COR-L47 (cell line): ENCODE data around the gene E2F4.

ENCODE experiments used
- DNase-seq: peaks from one replicate; lab custom pipeline; 2025; lab: John Stamatoyannopoulos, UW

Gene E2F4

DNA sequence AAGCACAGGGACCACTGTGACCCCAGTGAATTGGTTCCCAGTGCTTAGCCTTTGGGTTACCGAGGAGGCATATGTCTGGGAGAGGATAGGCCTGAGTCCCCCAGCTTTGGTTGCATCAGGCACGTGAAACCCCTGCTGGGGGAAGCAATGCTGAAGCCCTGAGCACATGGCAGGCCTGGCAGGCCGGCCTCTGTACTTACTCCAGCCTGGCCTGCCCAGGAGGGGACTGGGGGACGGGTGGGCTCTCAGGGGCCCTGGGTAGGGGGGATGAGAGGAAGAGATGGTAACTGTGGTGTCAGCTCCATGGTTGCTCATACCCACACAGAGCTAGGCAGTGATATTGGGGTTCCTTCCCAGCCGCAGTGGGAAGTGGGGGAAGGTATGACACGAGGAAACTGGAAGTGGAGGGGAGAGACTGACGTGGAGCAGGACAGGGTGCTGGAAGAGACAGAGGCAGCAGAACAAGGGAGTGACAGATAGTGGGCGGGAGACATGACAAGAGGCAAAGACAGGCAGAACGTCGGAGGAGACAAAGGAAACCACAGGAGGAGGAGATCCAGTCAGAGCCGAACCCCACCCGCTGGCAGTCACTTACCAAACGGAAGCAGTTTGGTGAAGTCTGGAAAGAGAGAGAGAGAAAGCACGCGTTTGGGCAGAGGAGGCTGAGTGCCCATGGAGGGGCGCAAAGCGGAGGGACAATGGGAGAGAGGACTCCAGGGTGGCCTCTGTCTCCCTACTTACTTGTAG, 44.0 kb downstream of the E2F4 start:
- DNase-seq: no peak

DNA sequence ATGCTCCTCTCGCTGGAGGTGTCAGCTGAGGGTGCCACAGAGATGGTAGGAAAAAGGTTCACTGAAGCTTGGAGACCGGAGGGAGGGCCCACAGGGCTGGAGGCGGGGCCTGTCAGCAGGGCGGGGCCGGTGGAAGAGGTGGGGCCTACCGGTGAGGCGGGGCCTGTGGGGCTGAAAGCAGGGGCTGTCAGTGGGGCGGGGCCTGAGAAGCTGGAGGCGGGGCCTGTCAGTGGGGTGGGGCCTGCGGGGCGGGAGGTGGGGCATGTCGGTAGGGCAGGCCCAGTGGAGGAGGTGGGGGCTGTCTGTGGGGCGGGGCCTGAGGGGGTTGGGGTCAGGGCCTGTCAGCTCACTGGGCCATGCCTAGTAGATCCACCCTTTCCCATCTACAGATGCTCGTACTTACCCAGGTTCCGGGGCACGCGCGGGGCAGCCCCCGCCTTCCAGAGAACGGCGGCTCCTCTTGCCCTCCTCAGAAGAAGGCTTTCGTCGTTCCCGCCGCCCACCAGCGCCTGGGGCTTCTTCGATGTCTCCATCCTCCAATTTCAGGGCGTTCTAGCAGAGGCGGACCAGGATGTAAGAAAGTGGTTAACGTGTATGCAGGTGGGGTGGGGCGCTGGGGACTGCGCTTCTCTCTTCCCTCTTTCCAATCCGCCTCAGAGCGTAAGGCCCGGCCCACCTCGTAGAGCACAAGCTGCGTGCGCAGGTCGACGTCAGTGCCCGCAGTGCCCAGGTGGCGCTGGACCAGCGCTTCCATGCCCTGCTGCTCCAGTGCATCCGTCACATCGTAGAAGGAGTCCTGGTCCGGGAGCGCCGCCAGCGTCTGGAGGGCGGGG, 44.8 kb downstream of the E2F4 start:
- DNase-seq: no peak

GRCh38 chr16:67237396-67238277, 45.7 kb downstream of the E2F4 start:
- no peak for DNase-seq

GRCh38 chr16:67238278-67238575, 46.3 kb downstream of the E2F4 start:
- DNase-seq: no peak

GRCh38 chr16:67238806-67239470, 47.0 kb downstream of the E2F4 start:
- no peak for DNase-seq

GRCh38 chr16:67240506-67240905, 48.6 kb downstream of the E2F4 start:
- DNase-seq: no peak

DNA sequence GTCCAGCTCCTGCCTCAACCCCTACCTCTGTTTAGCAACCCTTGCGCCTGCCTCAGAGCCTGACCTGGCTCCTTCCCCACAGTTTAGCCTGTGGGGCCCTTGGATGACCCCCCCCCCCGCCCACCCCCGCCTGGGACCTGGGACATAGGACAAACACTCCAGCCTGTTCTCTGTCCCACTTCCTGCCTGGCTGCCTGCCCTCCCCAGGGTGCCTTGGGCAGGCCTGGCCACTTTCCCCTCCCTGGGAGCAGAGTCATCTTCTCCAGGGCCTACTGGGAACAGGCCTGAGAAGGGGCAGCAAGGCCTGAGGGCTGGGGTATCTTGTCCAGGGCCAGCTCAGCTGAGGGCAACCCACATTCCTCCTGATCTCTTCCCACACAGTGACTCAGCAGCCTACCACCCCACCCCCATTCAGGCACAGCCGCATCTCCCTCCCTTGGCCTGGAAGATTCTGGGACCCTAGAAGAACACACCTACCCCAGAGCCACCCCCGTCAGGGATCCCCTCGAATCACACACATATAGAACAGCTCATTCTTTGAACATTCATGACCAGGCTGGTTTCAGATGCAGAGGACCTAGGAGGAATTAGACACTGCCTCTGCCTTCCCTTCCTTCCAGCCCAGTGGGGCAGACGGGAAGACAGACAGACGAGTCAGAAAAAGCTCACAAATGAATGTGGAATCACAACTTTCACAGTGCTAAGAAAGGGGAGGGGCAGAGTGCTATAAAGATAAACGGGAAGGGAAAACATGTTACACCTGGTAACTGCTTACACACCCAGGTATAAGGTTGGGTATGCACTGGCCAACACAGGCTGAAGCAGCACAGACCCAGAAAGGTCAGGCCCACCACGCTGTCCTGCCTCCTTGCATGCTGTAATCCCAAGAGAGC, 49.3 kb downstream of the E2F4 start:
- no peak for DNase-seq

- no peak for DNase-seq
These were observed 50.3 kb downstream of the E2F4 start for GRCh38 chr16:67242138-67242730.

DNA sequence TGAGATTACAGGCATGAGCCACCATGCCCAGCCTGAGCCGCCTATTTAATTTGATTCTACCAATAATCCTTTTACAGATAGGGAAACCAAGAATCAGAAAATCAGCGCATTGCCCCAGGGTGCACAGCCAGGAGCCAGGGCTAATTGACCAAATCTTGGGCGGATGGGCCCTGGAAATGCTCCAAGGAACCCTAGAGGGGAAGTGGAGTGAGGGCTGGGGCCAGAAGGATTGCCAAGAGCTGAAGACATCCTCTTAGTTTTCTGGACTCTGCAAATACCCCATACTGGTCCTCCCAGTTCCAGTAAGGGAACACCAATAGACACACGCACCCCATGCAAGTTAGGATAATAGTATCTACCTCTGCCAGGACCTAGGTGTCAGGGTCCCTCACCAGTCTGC, 51.5 kb downstream of the E2F4 start:
- no peak for DNase-seq

DNA sequence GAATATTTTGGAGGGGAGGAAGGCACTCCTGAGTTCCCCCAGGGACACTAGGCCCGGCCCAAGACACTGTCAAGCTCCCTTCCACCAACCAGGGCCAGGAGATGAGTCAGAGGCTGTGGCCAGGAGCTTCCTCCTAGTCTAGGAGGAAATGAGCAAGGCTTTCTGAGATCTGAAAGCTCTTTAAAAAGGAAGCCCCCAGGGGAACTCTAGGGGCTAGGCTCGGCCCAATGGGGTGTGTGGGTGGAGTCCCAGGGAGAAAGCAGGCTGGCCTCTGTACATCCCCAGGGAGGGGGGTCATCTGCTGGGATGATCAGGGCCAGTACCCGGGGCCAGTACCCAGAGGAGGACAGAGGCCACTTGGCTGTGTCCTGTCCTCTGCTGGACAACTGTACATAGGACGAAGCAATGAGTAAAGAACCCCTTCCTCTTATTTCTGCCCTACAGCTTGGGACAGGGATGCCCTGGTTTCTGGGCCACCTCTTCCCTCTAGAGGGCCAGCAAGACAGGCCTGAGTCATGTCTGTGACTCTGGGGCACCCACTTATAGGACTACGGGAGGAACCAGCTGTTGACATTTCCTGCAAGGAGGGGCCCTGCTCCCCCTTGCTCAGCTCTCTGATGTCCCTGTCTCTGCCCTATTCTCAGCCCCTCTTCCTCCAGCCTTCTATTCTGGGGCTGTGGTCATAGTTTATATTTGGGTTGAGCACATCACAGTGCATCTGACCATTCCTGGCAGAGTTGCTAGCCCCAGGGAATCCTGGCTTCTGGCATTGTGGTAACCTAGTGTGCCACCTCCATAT, 52.6 kb downstream of the E2F4 start:
- no peak for DNase-seq

GRCh38 chr16:67245186-67245585, 53.2 kb downstream of the E2F4 start:
- DNase-seq: no peak

- no peak for DNase-seq
These were observed 53.7 kb downstream of the E2F4 start for GRCh38 chr16:67245674-67246080.

DNA sequence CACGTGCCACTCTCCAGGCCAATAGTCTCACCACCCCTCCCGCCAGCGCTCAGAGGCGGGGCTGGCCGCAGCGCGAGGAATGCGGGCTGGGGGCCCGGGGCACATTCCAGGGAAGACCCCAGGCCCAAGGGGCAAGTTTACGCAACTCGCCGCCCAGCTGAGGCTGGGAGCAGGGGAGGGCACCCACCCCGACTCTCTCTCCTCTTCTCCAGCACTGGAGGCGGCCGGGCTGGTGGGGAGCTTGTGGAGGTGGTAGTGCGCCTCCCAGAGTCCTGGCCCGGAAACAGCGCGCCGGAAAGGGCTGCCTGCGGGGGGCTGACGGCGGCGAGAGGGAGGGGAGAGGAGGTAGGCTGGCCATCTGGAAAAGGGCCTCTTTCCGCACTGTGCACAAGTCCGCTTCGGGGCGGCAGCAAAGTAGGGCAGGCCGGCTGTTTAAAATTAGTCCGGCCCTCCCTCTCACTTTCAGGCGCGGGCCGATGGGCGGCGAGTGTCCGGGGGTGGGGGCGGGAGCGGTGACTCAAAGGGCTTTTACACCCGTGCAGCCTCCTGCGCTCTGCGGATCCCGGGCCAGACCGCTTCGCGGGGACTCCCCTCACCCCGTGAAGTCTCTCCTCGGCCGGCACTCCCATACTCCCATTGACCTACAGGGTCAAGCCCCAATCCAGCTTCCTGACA, 54.3 kb downstream of the E2F4 start:
- DNase-seq: peak; percentile 40

GRCh38 chr16:67246756-67247191, 54.8 kb downstream of the E2F4 start:
- DNase-seq: peak; percentile 66

GRCh38 chr16:67247192-67248072, 55.5 kb downstream of the E2F4 start, which contains the start of gene FHOD1:
Gene FHOD1, minus strand, starts transcription at chr16:67247481. Its CDS starts 71 bp downstream, at chr16:67247410.
- peak; percentile 88 for DNase-seq

DNA sequence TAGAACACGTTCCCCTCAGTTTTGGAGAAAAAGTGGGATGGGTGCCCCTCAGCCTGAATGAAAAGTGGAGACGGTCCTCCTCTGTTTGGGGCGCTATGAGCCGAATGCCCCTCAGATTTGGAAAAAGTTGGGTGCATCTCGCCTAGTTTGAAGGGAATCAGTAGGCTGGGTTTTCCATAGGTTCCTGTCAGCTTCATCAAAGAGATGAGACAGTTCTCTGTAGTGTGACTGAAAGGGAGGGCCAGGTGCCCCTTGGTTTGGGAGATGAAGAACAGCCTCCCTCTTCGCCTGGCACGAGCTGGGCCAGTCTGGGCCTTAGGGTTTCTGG, 56.1 kb downstream of the E2F4 start:
- no peak for DNase-seq
